Epithelial cell of prostate (primary cell): Measurements from ENCODE around the gene KRT82.
"Not testable (repeated sequence)": the region's sequence is repeated elsewhere in the genome, so short reads cannot be mapped to it uniquely, and the experiment has no call there.

Experiments
- DNase-seq: peaks from one replicate; pipeline ENCODE4 v3.0.0-alpha.2; 2011; ENCODE audit warnings: low read depth, low spot score
- H3K27ac ChIP-seq: fragments of 450-650 bp; 2 replicates; pipeline ENCODE4 v1.5.1; 2017; ENCODE audit warnings: mild to moderate bottlenecking

Gene KRT82

GRCh38 chr12:52347551-52348510, 58.3 kb downstream of the KRT82 start:
- DNase-seq: no peak
- H3K27ac ChIP-seq: no peak overlapping the region

GRCh38 chr12:52347016-52347415, 59.1 kb downstream of the KRT82 start:
- DNase-seq: no peak
- no peak overlapping the region for H3K27ac ChIP-seq

DNA sequence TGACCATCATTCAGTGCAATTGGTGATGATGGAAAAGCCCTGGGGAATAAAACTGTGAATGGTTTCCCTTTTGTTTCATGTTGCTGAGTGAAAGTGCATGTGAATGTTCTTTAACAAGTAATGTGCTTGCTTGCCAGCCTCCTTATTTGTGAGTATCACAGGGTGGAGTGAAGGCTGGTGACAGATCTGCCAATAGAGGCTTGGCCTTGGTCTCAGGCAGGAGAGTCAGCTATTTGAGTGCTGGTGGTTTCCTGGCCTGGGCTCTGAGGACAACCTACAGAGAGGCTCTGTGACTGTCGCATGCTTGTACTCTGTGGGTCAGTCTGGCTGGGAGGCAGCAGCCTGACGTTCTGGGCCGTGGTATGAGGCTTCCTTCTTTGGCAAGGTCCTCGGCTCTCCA, 59.5 kb downstream of the KRT82 start:
- no peak overlapping the region for H3K27ac ChIP-seq
- no peak for DNase-seq

- H3K27ac ChIP-seq, DNase-seq: not testable (repeated sequence)
Measured at GRCh38 chr12:52345041-52345440, 61.1 kb downstream of the KRT82 start.

- no peak overlapping the region for H3K27ac ChIP-seq
- DNase-seq: no peak
Measured at GRCh38 chr12:52344111-52344510, 62.0 kb downstream of the KRT82 start.
